ENCODE measurements around the gene PPP4C. TPM values are rescaled to one million over a fixed set of nuclear protein-coding genes. Genes with fewer than 3 reads are reported as not detected.
A peak's percentile ranks its signal among the peaks of the same experiment; 100 is the strongest.

The PPP4C gene
- total RNA-seq, 1 experiment from 2014 or later, result 139 TPM

DNA sequence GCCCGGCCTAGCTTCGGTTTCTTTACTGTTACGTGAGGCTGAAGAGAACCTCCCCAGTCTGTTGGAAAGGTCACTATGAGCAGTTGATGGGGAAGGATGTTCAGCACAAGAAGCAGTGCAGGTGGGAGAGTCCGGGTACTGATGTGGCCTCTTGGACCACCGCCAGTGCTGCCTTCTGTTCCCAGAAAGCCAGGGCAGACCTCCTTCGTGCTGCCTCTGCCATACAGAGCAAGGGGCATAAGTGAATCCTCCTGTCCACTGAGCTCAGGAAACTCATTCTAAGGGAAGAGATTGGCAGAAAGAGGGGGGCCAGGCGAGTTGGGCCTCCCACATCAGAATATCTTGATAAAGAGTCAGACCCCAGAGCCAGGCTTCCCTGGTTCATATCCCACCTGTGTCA, 3.7 kb downstream of the PPP4C start:
- DNase-seq (ENCODE audit: low spot score), result no peak

DNA sequence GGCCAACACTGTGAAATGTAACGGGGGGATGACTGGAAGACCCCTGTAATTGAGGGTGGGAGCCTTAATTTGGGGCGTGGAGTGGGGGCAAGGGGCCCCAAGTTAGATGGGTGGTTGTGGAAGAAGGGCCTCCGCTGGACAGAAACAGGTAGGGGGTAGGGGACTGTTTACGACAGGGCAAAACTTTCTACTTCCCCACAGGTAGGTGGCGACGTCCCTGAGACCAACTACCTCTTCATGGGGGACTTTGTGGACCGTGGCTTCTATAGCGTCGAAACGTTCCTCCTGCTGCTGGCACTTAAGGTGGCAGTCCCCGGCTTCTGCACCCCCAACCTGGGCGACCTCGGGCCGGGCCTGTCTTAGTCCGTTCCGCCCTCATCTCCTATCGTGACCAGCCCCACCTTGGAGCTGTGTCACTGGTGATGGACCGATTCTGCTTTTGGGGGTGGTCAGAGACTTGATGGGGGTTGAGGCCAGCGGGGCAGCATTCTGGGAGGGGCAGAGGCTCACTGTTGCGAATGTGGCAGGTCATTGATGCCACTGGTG, 6.8 kb downstream of the PPP4C start:
- DNase-seq (ENCODE audit: low spot score), result no peak

DNA sequence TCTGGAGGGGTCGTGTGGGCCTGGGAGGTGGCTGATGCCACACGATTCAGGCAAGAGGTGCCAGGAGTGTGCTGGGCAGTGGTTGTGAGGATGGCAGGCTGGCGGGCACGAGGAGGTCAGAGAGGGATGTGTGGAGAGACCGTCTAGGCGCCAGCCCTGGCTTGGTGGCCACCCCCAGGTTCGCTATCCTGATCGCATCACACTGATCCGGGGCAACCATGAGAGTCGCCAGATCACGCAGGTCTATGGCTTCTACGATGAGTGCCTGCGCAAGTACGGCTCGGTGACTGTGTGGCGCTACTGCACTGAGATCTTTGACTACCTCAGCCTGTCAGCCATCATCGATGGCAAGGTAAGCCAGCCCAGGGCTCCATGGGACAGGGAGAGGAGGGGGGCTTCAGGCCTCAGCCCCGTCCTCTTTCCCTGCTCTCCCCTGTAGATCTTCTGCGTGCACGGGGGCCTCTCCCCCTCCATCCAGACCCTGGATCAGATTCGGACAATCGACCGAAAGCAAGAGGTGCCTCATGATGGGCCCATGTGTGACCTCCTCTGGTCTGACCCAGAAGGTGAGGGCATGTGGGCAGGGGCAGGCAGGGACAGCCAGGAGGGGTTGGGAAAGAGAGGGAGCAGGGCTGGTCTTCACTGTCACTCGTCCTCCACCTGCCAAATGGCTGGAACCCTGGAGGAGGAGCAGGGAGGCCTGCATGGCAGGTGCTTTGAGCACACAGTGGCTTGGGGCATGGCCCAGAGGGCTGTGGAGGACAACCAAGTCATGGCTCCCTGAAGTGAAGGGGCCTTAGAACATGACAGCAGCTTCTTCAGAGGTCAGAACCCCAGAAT, 7.6 kb downstream of the PPP4C start:
- no peak for DNase-seq (ENCODE audit: low spot score)

DNA sequence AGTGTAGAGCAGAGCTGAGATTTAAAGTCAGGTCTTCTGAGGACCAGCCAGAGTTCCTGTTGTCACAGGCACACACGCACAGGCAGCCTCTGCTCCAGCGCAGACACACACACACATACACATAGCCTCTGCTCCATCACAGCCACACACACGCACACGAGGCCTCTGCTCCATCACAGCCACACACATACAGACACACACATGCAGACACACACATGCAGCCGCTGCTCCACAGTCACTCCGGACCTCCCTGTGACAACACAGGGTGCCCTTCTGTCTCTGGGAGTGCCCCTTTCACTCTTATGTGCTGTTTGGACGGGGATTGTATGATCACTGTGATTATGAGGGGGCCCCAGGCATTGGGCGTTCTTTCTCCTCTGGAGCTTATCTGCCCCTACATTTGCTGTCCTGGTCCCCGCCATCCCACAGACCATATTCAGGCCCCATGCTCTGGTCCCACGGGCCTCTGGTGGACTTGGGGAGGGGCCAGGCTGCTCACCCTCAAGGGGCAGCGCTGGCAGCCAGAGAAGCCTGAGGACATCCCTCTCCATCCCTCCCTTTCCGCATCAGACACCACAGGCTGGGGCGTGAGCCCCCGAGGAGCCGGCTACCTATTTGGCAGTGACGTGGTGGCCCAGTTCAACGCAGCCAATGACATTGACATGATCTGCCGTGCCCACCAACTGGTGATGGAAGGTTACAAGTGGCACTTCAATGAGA, 8.5 kb downstream of the PPP4C start:
- no peak for DNase-seq (ENCODE audit: low spot score)

DNA sequence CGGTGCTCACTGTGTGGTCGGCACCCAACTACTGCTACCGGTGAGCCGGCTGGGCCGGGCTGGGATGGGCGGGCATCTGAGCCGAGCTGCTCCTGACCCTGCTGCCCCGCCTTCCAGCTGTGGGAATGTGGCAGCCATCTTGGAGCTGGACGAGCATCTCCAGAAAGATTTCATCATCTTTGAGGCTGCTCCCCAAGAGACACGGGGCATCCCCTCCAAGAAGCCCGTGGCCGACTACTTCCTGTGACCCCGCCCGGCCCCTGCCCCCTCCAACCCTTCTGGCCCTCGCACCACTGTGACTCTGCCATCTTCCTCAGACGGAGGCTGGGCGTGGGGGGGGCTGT, 9.0 kb downstream of the PPP4C start:
- DNase-seq (ENCODE audit: low spot score), result no peak

DNA sequence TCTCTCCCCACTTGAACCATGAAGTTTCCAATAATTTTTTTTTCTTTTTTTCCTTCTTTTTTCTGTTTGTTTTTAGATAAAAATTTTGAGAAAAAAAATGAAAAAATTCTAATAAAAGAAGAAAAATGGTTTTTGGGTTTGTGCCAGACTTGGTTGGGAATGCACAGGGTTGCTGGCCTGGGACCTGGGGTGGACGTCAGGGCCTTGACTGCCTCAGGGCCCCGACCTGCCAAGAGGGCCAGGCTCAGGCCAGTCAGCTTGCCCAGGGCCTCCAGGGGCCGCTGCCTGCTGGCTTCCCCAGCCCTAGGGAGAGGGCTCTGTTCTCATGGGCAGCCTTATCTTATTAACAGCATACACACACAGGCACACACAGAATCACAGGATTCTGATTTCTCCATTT, 9.5 kb downstream of the PPP4C start:
- no peak for DNase-seq (ENCODE audit: low spot score)

DNA sequence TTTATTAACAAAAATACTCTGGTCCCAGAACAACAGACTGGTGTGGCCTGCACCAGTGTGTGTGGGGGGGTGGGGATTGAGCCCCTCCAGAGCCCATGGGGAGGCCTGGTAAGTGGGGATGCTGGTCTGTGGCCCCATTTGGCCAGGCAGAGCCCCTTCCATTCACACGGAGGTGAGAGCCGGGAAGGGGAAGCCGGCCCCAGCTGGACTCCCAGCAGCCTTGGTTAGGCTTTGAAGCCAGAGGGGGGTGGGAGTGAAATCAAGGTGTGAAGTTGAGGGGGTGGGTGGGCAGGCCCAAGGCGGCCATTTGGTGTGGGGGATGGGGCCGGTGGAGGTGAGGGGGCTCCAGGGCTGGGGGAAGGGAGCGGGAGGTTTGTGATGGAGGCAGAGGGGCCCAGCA, 10.0 kb downstream of the PPP4C start:
- DNase-seq (ENCODE audit: low spot score), result no peak

DNA sequence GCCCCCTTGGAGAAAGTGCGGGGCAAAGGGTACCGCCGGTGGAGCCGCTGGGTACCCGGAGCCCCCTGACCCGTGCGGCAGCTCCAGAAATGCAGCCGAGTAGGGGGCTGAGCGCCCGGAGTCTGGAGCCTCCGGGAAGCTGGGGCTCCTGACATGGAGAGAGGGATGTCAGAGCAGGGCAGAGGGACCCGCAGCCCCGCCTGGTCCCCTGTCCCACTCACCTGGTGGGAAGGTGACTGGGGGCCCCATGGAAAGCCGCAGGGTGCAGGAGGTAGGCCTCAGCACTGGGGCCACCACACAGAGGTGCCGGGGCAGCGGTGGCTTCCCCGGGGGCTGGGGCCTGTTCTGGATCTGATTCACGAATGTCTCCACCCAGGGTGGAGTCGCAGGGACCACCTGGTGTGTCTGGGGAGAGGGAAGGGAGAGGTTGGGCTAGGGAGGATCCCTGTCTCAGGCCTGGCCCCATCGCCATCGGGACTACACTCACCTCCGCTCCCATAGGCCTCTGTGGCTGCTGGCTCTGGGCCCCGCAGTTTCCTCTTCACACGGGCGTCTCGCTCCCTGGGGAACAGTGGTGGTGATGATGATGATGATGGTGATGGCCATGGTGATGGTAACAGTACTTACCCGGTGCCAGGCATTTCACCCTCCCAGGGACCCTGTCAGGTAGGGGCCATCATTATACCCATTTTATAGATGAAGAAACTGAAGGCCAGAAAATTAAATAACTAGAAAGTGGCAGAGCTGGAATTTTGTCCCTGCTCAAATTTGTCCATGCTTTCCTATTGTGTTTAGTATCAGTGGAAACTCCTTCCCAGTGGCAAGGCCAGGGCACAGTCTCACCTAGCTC, 10.7 kb downstream of the PPP4C start:
- no peak for DNase-seq (ENCODE audit: low spot score)

DNA sequence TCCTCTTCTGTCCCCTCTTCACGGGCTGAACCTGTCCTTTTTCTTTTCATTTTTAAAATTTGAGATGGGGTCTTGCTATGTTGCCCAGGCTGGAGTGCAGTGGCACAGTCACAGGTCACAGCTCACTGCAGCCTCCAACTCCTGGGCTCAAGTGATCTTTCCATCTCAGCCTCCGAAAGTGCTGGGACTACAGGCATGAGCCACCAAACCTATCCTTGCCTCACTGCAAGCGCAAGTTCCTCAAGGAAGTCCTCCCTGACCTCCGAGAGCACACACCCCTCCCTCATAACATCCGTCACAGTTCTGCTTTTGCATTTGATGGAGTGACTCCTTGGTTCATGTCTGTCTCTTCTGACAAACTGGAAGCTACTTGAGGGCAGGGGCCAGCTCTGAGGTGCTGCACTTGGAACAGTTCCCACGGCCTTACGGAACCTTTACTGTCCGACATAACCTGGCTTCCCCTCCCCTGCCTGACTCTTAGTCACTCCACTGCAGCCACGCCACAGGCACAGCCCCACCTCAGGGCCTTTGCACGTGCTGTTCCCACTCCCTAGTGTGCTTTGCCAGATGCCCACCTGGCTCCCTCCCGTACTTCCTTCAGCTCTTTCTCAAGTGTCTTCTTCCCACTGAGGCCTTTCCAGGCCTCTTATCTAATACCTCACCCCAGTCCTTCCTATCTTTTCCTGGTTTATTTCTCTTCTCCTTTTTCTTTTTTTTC, 11.5 kb downstream of the PPP4C start:
- no peak for DNase-seq (ENCODE audit: low spot score)

DNA sequence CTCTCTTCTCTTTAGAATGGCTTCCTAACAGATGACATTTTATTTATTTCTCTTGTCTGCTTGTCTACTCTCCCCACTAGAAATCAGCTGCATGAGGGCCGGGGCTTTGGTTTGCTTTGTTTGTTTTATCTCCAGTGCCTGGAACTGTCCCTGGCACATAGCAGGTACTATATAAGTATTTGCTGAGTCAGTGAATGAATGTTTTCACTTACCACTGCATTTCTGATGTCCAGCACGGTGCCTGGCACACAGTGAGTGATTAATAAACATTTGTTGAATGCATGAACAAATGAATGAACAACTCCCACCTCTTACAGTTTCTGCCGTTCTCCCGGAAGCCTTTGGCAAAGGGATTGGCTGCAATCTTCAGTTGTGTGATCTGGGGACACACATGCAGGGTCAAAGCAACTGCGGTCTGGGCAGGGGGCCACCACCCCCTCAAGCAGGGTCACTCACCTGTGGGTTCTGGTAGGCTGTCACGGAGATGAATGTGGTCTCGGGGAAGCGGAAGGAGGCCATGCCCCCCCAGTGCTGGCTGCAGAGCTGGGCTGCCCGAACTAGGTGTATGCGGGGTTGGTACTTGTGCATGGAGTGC, 12.5 kb downstream of the PPP4C start:
- DNase-seq (ENCODE audit: low spot score), result no peak

DNA sequence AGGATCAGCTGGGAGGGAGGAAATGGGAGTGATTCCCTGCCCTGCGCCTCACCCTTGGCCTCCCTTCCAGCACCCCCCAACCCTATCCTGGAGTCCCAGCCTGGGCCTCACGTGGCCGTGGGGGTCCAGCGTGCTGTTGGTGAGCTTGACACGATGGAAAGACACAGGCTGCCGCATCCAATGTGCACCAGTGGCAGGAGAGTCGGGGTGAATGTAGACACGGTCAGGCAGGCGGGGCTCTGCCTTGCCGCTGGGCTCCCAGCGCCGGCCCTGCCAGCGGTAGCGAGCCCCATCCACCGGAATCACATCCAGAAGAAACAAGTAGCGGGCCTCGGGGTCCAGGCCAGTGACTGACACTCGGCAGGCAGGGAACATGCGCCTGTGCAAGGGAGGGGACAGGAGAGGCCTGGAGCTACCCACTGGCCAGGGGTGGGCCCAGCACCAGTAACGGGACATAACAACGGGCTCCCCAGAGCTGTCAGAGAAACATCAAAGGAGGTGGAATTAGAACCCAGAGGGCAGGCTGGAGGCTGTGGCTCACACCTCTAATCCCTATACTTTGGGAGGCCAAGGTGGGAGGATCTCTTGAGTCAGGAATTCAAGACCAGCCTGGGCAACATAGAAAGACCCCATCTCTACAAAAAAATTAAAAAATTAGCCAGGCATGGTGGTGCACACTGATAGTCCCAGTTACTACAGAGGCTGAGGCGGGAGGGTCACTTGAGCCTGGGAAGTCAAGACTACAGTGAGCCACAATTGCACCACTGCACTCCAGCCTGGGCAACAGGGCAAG, 13.2 kb downstream of the PPP4C start:
- DNase-seq (ENCODE audit: low spot score), result no peak

DNA sequence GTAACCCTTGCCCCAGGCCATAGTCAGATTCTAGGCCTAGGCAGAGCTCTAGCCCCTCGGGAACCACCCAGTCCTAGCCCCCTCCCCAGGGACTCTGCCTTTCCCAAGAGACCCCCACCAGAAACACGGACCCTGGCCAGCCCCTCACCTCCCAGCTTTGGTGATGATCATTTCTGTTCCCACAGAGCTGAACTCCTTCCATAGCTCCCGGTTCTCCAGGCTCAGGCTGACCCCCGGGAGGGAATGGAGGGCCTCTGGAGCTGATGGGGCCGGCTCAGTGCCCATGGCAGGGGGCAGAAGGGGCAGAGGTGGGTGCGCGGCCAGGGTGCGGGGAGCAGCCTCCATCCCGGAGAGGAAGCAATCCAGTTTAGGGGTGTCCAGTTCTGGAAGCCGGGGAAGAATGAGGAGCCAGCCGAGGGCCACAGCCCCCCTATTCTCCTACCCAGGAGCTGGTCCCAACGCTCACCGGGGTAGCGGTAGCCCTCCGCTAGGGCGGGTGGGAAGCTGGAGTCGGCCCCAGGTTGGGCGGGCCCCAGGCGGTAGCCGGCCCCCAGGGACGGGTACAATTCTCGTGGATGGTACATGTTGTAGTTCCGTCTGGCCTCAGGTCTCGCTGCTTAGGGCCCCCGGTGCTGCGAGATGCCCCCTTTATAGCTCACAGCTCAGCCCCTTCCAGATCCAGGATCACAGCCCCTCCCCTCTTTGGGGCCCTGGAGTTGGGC, 15.0 kb downstream of the PPP4C start:
- no peak for DNase-seq (ENCODE audit: low spot score)

DNA sequence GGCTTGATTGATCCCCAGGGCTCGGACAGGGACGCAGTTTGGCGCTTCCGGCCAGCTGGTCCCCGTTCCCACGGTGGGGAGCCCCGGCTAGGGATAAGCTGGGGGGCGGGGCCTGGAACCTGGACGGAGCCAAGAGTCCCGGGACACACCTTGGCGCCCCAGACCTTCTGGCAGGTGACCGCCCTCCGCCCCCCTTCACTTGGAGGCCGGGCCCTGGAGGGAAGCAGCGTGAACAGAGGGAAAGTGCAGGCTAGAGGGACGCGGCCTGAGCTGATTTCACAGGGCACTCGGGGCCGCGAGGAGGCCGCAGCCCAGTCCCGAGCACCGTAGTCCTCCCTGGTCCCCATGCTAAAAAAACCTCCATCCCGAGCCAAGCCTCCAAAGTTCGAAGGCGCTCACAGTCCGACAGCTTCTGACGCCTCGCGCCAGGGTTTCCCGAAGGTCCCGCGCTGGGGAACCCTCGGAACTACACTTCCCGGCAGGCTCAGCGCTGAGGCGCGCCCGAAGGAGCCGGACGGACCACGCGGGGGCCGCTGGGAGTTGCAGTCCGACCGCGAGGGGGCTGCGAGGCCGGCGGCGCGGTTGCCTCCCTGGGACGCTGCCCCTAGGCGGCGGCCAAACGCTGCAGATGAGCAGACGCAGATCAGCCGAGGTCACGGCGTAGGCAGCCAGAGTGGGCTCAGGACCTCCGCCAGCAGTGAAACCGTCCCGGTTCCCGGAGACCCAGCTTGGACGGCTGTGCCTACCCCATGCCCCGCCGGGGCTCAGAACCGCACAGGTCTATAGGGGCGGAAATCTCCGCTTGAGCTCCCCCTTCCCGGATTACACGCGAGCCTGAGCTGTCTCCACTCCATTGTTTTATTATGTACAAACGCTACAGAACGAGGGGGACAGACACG, 15.9 kb downstream of the PPP4C start, which contains the start of gene TBX6:
Gene TBX6 (minus strand): TSS at position 451 of the 899 bp plus-strand sequence. CDS start 731 bp downstream, outside the sequence.
- peak; percentile 79 for DNase-seq (ENCODE audit: low spot score)

DNA sequence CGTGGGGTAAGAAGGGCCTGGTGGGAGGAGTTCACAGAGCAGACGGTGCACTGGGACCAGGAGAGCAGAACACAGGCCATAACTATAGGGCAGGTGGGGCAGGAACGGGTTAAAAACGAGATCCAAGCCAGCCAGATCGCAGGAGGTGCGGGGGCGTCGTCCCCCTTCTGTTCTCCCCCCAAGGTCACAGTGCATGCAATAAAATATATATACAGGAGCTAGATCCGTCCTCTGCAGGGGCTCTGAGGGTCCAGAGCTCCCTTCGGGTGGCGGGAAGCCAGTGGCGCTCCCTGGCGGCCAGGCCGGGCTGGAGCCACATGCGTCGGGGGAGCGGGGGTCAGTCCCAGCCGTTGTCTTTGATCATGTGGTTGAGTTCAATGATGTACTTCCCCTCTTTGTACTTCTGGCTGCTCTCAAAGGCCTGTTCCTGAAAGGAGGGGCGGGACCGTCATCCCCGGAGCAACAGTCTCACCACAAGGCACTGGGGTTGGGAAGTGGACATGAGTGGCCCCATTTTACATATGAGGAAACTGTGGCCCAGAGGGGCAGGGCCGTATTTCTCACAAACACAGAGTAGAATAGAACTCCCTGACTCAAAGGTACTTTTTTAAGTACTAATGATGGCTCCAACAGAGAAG, 16.7 kb downstream of the PPP4C start:
- no peak for DNase-seq (ENCODE audit: low spot score)

DNA sequence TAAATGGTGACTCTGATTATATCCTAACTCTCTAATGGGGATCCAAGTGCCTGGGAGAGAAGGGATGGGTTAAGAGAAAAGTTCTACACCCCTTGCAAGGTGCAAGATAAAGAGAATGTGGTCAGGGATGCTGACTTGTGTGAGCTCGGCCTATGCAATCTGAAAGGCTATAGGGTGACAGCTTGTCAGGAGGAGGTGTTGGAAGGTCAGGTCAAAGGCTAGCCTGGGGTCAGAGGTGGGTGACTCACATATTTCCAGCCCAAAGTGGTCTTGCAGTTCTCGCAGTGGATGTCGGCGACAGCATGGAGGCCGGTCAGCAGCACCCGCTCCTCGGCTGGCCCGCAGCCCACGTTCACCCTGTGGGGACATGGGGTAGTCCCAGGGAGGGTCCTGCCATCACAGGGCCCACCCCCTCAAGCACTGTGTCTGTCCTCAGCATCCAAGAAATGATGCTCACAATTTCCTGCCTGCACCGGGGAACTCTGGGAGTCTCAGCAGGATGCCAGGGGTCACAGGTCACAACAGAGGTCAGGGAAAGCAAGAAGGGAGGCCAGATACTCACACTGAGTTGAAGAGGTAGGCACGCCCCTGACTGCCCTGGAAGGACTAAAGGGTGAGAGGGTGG, 18.9 kb downstream of the PPP4C start:
- no peak for DNase-seq (ENCODE audit: low spot score)

DNA sequence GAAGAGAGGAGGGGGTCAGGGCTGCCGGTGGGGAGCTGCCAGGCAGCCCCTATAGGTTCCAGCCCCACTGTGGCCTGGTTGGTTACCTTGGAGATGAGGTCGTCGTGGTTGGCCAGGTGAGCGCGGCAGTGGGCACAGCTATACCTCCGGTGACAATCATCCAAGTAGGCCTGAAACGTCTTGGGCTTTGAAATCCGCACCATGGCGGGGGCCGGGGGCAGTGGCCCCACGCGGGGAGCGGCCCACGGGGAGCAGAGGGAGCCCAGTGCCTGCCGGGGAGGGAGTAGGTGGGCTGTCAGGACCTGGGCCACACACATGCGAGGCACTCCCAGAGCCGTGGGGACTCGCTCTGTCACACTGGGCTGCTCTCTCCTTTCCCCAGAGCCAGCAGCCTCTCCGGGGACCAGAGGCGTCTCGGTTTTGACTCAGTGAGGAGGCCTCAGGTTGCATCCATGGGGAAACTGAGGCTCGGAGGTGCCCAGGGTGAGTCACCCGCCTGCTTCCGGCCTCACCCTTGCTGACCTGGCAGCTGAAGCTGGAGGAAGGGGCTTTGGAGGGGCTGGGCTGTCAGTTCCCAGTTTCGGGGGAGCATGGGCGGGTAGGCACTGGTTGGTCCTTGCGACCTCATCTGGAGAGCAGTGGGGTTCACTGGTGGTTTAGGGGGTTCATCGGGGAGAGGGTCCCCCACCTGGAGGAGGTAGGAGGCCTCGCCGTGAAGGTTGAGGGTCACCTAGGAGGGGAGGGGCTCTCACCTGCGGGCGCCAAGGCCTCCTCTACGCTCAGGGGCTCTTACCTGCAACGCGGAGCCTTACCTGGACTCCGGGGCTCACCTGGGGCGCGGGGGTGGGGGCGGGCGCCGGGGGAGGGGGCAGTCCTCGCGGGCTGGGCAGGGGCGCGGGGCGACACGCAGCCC, 19.6 kb downstream of the PPP4C start:
- no peak for DNase-seq (ENCODE audit: low spot score)

All from H4 (cell line).